Kidney (tissue), 14 donors: Measurements from ENCODE around the gene COLEC12. TPM values are rescaled to one million over a fixed set of nuclear protein-coding genes. Genes with fewer than 3 reads are reported as not detected.

Experiments
- DNase-seq, 5 donors: peaks; one replicate each; pipeline ENCODE4 v3.0.0-alpha.2; 2013 to 2020
- FAIRE-seq: peaks from 2 replicates; lab custom pipeline; 2012; peaks lifted over from hg19 to GRCh38; lab: Jason Lieb, UNC
- H3K27ac ChIP-seq, 2 donors: one replicate each; pipeline ENCODE4 v1.7.0; 2013; ENCODE audit warnings: low read depth in 2 of 2, low read length in 2 of 2, inconsistent platforms in 1 of 2
- H3K27me3 ChIP-seq: one replicate; pipeline ENCODE4 v1.7.1; 2013; ENCODE audit warnings: low read length, inconsistent platforms; ENCODE audit not compliant: control insufficient read depth, insufficient read depth
- H3K36me3 ChIP-seq, 3 donors: one replicate each; pipeline versions ENCODE4 v1.7.0 to v1.7.1; 2013; ENCODE audit warnings: low read length in 3 of 3, control low read depth in 1 of 3, inconsistent platforms in 1 of 3; ENCODE audit not compliant: insufficient read depth in 3 of 3, control insufficient read depth in 2 of 3
- H3K4me1 ChIP-seq, 3 donors: one replicate each; pipeline versions ENCODE4 v1.7.0 to v1.7.1; 2013; ENCODE audit warnings: low read length in 3 of 3, inconsistent platforms in 1 of 3, low read depth in 1 of 3; ENCODE audit not compliant: control insufficient read depth in 2 of 3, insufficient read depth in 2 of 3
- H3K4me3 ChIP-seq, 3 donors: one replicate each; pipeline versions ENCODE4 v1.7.0 to v1.8.1; 2013; ENCODE audit warnings: low read length in 3 of 3, control low read depth in 1 of 3, inconsistent platforms in 1 of 3
- H3K9ac ChIP-seq, 3 donors: one replicate each; pipeline versions ENCODE4 v1.7.0 to v1.7.1; 2013; ENCODE audit warnings: low read length in 3 of 3, control low read depth in 1 of 3, inconsistent platforms in 1 of 3
- H3K9me3 ChIP-seq, 3 donors: one replicate each; pipeline versions ENCODE4 v1.7.0 to v1.7.1; 2013; ENCODE audit warnings: low read length in 3 of 3, control low read depth in 1 of 3, inconsistent platforms in 1 of 3; ENCODE audit not compliant: control insufficient read depth in 2 of 3, insufficient read depth in 1 of 3
- CTCF ChIP-seq: IDR thresholded peaks from 3 replicates; pipeline ENCODE4 v1.5.1; 2012; ENCODE audit warnings: mild to moderate bottlenecking, moderate library complexity, borderline replicate concordance; ENCODE audit not compliant: insufficient read depth; ENCODE audit errors: extremely low read depth
- intact Hi-C: fragments of 100-400 bp; cut with DNase I; formaldehyde crosslinking; loops from one replicate; pipeline ENCODE4 v1.11.1; 2022
- polyA plus RNA-seq: library from polyadenylated mRNA; stranded (reverse); fragments of 350-450 nt; fragmentation: Illumina TruSeq; extraction: RNeasy Lipid Tissue Mini Kit (QIAGEN cat#74804); gene quantifications from one replicate; pipeline ENCODE4 v1.2.3, GENCODE V29; 2014; ENCODE audit warnings: low read depth, low replicate concordance; ENCODE audit not compliant: insufficient read depth
- total RNA-seq: library from RNA; stranded (reverse); fragmentation: NEBNext Ultra II Directional; extraction: Animal tissue kit (Norgen Biotek cat#: 25700); gene quantifications from one replicate; pipeline ENCODE4 v1.2.1, GENCODE V29; 2021
- donor health status: control.
- donor health status: control.
- donor health status: control.
- donor health status: control.
- donor health status: control.
- donor health status: DM: yes; HTN: yes; CAD: no.
- donor health status: Normal renal cell carcinoma (clear cell type).

The COLEC12 gene
- total and polyA plus RNA-seq, 2 donors from 2014 or later: 1.3 to 7.4 TPM

GRCh38 chr18:352438-352837 is 148.1 kb downstream of the COLEC12 start:
- FAIRE-seq: no peak

GRCh38 chr18:350953-351572 is 149.4 kb downstream of the COLEC12 start:
- intact Hi-C loops: no loop called here

More at GRCh38 chr18:352438-352837, 148.1 kb downstream of the COLEC12 start:
- intact Hi-C loops: no loop called here
- Histone ChIP-seq H3K9ac (no peak overlapping the region), H3K4me3 (no peak overlapping the region), H3K27ac (no peak overlapping the region), H3K4me1 (no peaks in the 10 kb centered on the region), H3K9me3 (no peaks in the 10 kb centered on the region), H3K36me3 (no peaks in the 10 kb centered on the region), H3K27me3 (no peaks in the 10 kb centered on the region)
- DNase-seq: no peak
- no peak for TF ChIP-seq CTCF

GRCh38 chr18:346600-346999 is 153.9 kb downstream of the COLEC12 start:
- H3K4me3 ChIP-seq: no peak overlapping the region
- FAIRE-seq (no peak), DNase-seq (no peak)
- TF ChIP-seq CTCF: no peak
- no peaks in the 10 kb centered on the region for H3K9me3 ChIP-seq
- no peak overlapping the region for H3K27ac ChIP-seq
- no peak overlapping the region for H3K9ac ChIP-seq
- peaks cover 0 to 2% (median 0%) of the 10 kb centered on the region in 3 donors for H3K36me3 ChIP-seq
- H3K27me3 ChIP-seq: no peaks in the 10 kb centered on the region
- intact Hi-C loops: no loop called here
- no peaks in the 10 kb centered on the region for H3K4me1 ChIP-seq

More at GRCh38 chr18:350953-351572, 149.4 kb downstream of the COLEC12 start:
- Histone ChIP-seq H3K36me3 (peaks cover 0 to 2% (median 0%) of the 10 kb centered on the region in 3 donors), H3K27me3 (no peaks in the 10 kb centered on the region), H3K4me1 (no peaks in the 10 kb centered on the region), H3K9ac (no peak overlapping the region), H3K27ac (no peak overlapping the region), H3K4me3 (no peak overlapping the region), H3K9me3 (no peaks in the 10 kb centered on the region)
- FAIRE-seq (no peak), DNase-seq (no peak)
- no peak for TF ChIP-seq CTCF
